ENCODE data around the gene RCCD1. TPM values are rescaled to one million over a fixed set of nuclear protein-coding genes. Genes with fewer than 3 reads are reported as not detected.

RCCD1 gene
- total and polyA plus RNA-seq, 9 donors, result 12.0 to 17.9 (median 14.6) TPM

DNA sequence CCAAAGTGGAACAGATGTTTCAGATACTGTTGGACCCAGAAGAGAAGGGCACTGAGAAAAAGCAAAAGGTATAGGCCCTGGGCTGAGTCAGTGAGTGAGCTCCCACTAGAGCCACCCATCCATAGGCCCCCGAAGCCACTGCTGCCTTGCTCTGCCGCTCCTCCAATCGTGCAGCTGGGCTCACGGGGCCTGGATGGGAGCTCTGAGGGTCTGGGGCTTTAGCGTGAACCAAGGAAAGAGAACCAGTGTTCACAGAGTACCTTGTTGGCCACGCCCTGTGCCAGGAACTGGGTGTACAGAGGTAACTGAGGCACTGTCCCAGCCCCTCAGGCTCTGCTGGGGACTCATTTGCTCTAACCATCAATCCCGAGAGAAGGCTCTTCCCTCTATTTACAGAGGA lies 14.9 kb upstream of the RCCD1 start:
- DNase-seq, result no peak
- Histone ChIP-seq H3K27ac (ENCODE audit: low read length) (no peak overlapping the region), H3K36me3 (ENCODE audit: control insufficient read depth, insufficient read depth, low read length) (peaks cover 74% of the 10 kb centered on the region), H3K4me1 (ENCODE audit: control insufficient read depth, insufficient read depth, low read length) (peaks cover 12% of the 10 kb centered on the region), H3K27me3 (ENCODE audit: control insufficient read depth, insufficient read depth, low read length) (no peaks in the 10 kb centered on the region), H3K9me3 (replicated peaks; ENCODE audit: control insufficient read depth, low read depth, low read length) (no peaks in the 10 kb centered on the region), H3K4me3 (ENCODE audit: low read length) (no peak overlapping the region)
- WGBS (ENCODE audit: insufficient coverage), result 80% methylated on average over 2 of the region's 7 CpGs

DNA sequence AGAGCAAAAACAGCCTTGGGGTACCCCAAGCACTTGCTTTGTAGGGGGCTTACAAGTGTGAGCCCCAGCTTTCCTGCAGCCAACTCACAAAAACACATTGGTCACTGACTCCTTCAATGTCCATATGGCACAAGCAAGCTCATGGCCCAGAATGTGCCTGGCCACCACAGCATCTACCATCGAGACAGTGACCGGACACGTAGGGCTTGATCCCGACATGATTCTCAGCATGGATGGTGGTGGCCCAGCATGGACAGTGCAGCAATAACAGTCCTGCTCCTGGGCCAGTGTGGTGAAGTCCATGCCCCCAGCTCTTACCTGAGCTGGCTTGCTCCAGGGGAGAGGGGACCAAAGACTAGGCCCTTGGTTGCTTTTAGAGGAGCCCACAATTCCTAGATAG lies 13.6 kb upstream of the RCCD1 start:
- 95% methylated on average over 4 of the region's 4 CpGs for WGBS (ENCODE audit: insufficient coverage)
- no peaks in the 10 kb centered on the region for H3K27me3 ChIP-seq (ENCODE audit: control insufficient read depth, insufficient read depth, low read length)
- H3K9me3 ChIP-seq (replicated peaks; ENCODE audit: control insufficient read depth, low read depth, low read length), result no peaks in the 10 kb centered on the region
- no peak overlapping the region for H3K27ac ChIP-seq (ENCODE audit: low read length)
- peaks cover 5% of the 10 kb centered on the region for H3K4me1 ChIP-seq (ENCODE audit: control insufficient read depth, insufficient read depth, low read length)
- DNase-seq, result no peak
- H3K36me3 ChIP-seq (ENCODE audit: control insufficient read depth, insufficient read depth, low read length), result peaks cover 81% of the 10 kb centered on the region
- H3K4me3 ChIP-seq (ENCODE audit: low read length), result no peak overlapping the region

DNA sequence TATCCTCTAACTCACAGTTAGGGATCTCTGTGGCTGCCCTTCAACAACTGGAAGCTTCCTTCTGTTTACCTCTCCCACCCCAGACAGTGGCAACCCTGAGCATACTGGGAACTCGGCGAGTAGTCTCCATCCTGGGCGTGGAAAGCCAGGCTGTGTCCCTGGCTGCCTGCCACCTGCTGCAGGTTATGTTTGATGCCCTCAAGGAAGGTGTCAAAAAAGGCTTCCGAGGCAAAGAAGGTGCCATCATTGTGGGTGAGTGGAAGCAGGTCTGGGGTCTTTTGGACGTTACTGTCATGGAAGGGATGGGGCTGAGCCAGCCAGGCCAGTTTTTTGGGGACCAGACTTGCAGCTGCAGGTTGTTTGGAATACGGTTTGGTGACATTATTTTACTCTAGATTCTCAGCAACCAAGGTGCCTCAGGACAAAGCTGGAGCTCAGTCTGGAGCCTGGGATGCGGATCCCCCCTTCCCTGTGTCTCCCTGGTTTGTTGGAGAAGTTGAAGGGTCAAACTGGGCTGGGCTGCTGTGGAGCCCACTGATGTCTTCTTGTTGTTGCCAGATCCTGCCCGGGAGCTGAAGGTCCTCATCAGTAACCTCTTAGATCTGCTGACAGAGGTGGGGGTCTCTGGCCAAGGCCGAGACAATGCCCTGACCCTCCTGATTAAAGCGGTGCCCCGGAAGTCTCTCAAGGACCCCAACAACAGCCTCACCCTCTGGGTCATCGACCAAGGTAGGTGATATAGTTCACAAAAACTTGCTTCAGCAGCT lies 12.1 kb upstream of the RCCD1 start:
- H3K4me1 ChIP-seq (ENCODE audit: control insufficient read depth, insufficient read depth, low read length), result no peaks in the 10 kb centered on the region
- 96% methylated on average over 7 of the region's 12 CpGs for WGBS (ENCODE audit: insufficient coverage)
- H3K36me3 ChIP-seq (ENCODE audit: control insufficient read depth, insufficient read depth, low read length), result peaks cover 85% of the 10 kb centered on the region
- H3K9me3 ChIP-seq (replicated peaks; ENCODE audit: control insufficient read depth, low read depth, low read length), result no peaks in the 10 kb centered on the region
- H3K27me3 ChIP-seq (ENCODE audit: control insufficient read depth, insufficient read depth, low read length), result no peaks in the 10 kb centered on the region
- no peak for DNase-seq
- no peak overlapping the region for H3K4me3 ChIP-seq (ENCODE audit: low read length)
- H3K27ac ChIP-seq (ENCODE audit: low read length), result no peak overlapping the region

DNA sequence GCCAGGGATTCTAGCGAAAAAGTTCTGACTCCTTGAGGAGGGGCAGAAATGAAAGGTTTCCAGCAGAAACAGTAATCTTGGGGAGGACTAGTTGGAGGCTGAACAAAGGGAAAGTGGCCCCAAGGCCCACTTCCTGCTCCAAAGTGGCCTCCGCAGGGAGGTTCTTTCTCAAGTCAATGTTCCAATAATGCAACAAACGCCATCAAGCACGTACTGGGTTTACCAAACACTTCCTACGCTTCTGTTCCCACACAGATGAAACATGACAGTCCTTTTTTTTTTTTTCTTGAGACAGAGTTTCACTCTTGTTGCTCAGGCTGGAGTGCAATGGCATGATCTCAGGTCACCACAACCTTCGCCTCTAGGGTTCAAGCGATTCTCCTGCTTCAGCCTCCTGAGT lies 9.6 kb upstream of the RCCD1 start:
- no peak overlapping the region for H3K27ac ChIP-seq (ENCODE audit: low read length)
- H3K36me3 ChIP-seq (ENCODE audit: control insufficient read depth, insufficient read depth, low read length), result peaks cover 85% of the 10 kb centered on the region
- no peaks in the 10 kb centered on the region for H3K9me3 ChIP-seq (replicated peaks; ENCODE audit: control insufficient read depth, low read depth, low read length)
- H3K4me1 ChIP-seq (ENCODE audit: control insufficient read depth, insufficient read depth, low read length), result no peaks in the 10 kb centered on the region
- DNase-seq, result no peak
- no peaks in the 10 kb centered on the region for H3K27me3 ChIP-seq (ENCODE audit: control insufficient read depth, insufficient read depth, low read length)
- H3K4me3 ChIP-seq (ENCODE audit: low read length), result no peak overlapping the region
- 68% methylated on average over 5 of the region's 7 CpGs for WGBS (ENCODE audit: insufficient coverage)

DNA sequence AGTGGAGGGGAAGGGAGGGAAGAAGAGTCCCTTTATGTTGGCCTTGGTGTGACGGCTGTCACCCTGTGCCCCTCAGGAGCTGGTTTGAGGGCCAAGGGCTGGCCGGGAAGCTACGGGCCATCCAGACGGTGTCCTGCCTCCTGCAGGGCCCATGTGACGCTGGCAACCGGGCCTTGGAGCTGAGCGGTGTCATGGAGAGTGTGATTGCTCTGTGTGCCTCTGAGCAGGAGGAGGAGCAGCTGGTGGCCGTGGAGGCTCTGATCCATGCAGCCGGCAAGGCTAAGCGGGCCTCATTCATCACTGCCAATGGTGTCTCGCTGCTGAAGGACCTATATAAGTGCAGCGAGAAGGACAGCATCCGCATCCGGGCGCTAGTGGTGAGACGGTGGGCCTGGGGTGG lies 8.1 kb upstream of the RCCD1 start:
- no peak overlapping the region for H3K4me3 ChIP-seq (ENCODE audit: low read length)
- DNase-seq, result no peak
- no peaks in the 10 kb centered on the region for H3K9me3 ChIP-seq (replicated peaks; ENCODE audit: control insufficient read depth, low read depth, low read length)
- H3K36me3 ChIP-seq (ENCODE audit: control insufficient read depth, insufficient read depth, low read length), result peaks cover 86% of the 10 kb centered on the region
- H3K27ac ChIP-seq (ENCODE audit: low read length), result no peak overlapping the region
- no peaks in the 10 kb centered on the region for H3K27me3 ChIP-seq (ENCODE audit: control insufficient read depth, insufficient read depth, low read length)
- WGBS (ENCODE audit: insufficient coverage), result 95% methylated on average over 11 of the region's 16 CpGs
- H3K4me1 ChIP-seq (ENCODE audit: control insufficient read depth, insufficient read depth, low read length), result no peaks in the 10 kb centered on the region

DNA sequence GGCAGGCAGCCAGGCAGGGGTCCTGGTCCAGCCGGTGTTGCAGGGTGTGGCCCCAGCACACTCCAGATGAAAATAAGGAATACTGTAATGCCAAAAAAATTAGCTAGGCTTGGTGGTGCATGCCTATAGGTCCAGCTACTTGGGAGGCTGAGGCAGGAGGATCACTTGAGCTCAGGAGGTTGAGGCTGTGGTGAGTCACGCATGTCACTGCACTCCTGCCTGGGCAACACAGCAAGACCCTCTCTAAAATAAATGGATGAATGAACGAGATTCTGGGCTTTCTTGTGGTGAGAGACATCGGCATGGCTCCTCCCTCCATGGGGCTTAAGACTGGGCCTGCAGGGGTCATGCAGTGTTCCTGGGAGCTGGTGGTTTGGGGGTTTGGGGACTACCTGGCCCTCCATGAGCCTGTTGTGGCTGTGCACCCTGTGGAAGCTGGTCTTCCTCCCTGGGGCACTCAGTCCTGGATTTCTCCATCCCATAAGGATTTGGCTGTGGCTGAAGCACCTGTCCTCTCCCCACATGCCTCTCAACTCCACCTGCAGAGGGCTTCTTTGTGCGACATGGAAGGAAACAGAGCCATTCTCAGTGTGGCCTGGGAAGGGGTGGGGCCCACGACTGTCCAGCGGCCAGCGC lies 7.6 kb upstream of the RCCD1 start:
- no peaks in the 10 kb centered on the region for H3K27me3 ChIP-seq (ENCODE audit: control insufficient read depth, insufficient read depth, low read length)
- no peaks in the 10 kb centered on the region for H3K4me1 ChIP-seq (ENCODE audit: control insufficient read depth, insufficient read depth, low read length)
- no peaks in the 10 kb centered on the region for H3K9me3 ChIP-seq (replicated peaks; ENCODE audit: control insufficient read depth, low read depth, low read length)
- peaks cover 87% of the 10 kb centered on the region for H3K36me3 ChIP-seq (ENCODE audit: control insufficient read depth, insufficient read depth, low read length)
- no peak overlapping the region for H3K4me3 ChIP-seq (ENCODE audit: low read length)
- DNase-seq, result no peak
- no peak overlapping the region for H3K27ac ChIP-seq (ENCODE audit: low read length)
- 70% methylated on average over 6 of the region's 8 CpGs for WGBS (ENCODE audit: insufficient coverage)

DNA sequence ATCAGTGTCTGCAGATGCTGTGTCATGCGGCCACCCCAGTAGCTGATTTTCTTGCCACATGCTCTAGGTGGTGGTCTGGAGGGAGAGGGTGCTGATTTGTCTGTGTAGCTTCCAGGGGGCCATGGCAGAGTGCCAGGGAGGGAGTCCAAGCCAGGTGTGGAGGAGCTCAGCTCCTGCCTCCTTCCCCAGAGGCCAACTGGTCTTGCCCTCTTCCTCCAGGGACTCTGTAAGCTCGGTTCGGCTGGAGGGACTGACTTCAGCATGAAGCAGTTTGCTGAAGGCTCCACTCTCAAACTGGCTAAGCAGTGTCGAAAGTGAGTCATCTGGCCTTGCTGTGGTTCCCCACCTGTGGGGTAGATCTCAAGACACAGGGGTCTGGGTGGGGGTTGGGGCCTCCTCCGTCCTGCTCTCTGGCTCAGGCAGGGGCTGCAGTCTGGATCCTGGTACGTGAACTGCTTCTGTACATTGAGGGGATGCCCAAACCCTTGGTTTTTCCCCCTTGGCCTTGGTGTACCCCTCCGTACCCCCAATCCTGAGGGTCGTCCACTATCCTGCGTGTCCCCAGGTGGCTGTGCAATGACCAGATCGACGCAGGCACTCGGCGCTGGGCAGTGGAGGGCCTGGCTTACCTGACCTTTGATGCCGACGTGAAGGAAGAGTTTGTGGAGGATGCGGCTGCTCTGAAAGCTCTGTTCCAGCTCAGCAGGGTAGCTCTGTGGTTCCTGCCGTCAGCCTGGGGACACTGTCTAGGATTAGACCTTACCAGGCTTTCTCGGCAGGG lies 6.9 kb upstream of the RCCD1 start:
- 81% methylated on average over 18 of the region's 18 CpGs for WGBS (ENCODE audit: insufficient coverage)
- H3K27ac ChIP-seq (ENCODE audit: low read length), result no peak overlapping the region
- no peak overlapping the region for H3K4me3 ChIP-seq (ENCODE audit: low read length)
- H3K27me3 ChIP-seq (ENCODE audit: control insufficient read depth, insufficient read depth, low read length), result no peaks in the 10 kb centered on the region
- no peak for DNase-seq
- H3K4me1 ChIP-seq (ENCODE audit: control insufficient read depth, insufficient read depth, low read length), result no peaks in the 10 kb centered on the region
- no peaks in the 10 kb centered on the region for H3K9me3 ChIP-seq (replicated peaks; ENCODE audit: control insufficient read depth, low read depth, low read length)
- H3K36me3 ChIP-seq (ENCODE audit: control insufficient read depth, insufficient read depth, low read length), result peaks cover 84% of the 10 kb centered on the region

DNA sequence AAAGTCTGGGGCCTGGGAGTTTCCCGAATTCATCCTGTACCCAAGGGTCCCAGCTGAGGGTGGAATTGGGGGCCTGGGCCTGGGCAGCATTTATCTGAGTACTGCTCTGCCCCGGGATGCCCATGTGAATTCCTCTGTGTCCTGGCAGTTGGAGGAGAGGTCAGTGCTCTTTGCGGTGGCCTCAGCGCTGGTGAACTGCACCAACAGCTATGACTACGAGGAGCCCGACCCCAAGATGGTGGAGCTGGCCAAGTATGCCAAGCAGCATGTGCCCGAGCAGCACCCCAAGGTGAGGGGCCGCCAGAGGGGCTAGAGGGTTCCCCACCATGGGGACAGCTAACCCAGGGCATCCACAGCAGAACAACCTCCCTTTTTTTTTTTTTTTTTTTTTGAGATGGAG lies 6.2 kb upstream of the RCCD1 start:
- H3K9me3 ChIP-seq (replicated peaks; ENCODE audit: control insufficient read depth, low read depth, low read length), result no peaks in the 10 kb centered on the region
- DNase-seq, result no peak
- H3K4me3 ChIP-seq (ENCODE audit: low read length), result no peak overlapping the region
- H3K27me3 ChIP-seq (ENCODE audit: control insufficient read depth, insufficient read depth, low read length), result no peaks in the 10 kb centered on the region
- H3K36me3 ChIP-seq (ENCODE audit: control insufficient read depth, insufficient read depth, low read length), result peaks cover 84% of the 10 kb centered on the region
- no peak overlapping the region for H3K27ac ChIP-seq (ENCODE audit: low read length)
- no peaks in the 10 kb centered on the region for H3K4me1 ChIP-seq (ENCODE audit: control insufficient read depth, insufficient read depth, low read length)
- 97% methylated on average over 7 of the region's 8 CpGs for WGBS (ENCODE audit: insufficient coverage)

DNA sequence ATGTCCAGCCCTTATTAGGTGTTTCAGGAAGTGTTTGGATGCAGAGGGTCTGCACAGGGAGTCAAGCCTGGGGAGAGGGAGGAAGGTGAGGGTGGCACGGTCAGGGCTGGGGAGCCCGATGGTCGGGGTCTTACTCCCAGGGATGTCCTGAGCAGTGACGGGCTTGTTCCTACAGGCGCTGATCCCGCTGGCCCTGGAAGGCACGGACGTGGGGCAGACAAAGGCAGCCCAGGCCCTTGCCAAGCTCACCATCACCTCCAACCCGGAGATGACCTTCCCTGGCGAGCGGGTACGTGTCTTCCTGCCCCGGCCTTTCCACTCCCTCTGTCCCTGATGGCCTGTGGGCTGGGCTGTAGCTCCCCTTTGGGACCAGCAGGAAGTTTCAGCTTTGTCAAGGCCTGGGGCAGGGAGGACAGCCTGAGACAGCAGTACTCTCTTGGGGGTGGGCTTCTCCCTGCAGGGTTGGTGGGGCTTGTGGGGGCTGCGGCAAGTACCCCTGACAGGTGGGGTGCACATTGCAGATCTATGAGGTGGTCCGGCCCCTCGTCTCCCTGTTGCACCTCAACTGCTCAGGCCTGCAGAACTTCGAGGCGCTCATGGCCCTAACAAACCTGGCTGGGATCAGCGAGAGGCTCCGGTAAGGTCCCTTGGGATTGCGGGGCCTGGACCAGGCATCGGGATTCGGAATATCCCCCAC lies 4.6 kb upstream of the RCCD1 start:
- peaks cover 75% of the 10 kb centered on the region for H3K36me3 ChIP-seq (ENCODE audit: control insufficient read depth, insufficient read depth, low read length)
- no peak overlapping the region for H3K27ac ChIP-seq (ENCODE audit: low read length)

DNA sequence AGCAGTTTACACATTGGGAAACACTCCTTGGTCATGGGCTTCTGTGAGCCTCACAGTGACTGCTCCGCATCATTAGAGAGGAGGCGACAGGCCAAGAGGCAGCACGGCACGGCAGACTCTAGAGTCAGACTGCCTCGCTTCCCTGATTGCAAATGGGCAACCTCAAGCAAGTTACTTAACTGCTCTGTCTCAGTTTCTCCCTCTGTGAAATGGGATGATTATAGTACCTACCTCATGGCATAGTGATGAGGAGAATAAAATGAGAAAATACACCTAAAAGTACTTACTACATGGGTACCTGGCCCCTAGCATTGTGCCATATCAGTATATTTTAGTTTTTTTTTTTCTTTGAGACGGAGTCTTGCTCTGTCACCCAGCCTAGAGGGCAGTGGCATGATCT lies 4.0 kb upstream of the RCCD1 start:
- DNase-seq, result no peak
- Histone ChIP-seq H3K27me3 (ENCODE audit: control insufficient read depth, insufficient read depth, low read length) (no peaks in the 10 kb centered on the region), H3K4me3 (ENCODE audit: low read length) (no peak overlapping the region), H3K9me3 (replicated peaks; ENCODE audit: control insufficient read depth, low read depth, low read length) (no peaks in the 10 kb centered on the region), H3K4me1 (ENCODE audit: control insufficient read depth, insufficient read depth, low read length) (peaks cover 10% of the 10 kb centered on the region), H3K27ac (ENCODE audit: low read length) (no peak overlapping the region), H3K36me3 (ENCODE audit: control insufficient read depth, insufficient read depth, low read length) (peaks cover 72% of the 10 kb centered on the region)
- WGBS (ENCODE audit: insufficient coverage), result 90% methylated on average over 4 of the region's 6 CpGs

More for the DNA sequence above, 4.6 kb upstream of the RCCD1 start:
- H3K27me3 ChIP-seq (ENCODE audit: control insufficient read depth, insufficient read depth, low read length), result no peaks in the 10 kb centered on the region
- WGBS (ENCODE audit: insufficient coverage), result 91% methylated on average over 21 of the region's 23 CpGs
- peaks cover 4% of the 10 kb centered on the region for H3K4me1 ChIP-seq (ENCODE audit: control insufficient read depth, insufficient read depth, low read length)
- H3K4me3 ChIP-seq (ENCODE audit: low read length), result no peak overlapping the region
- H3K9me3 ChIP-seq (replicated peaks; ENCODE audit: control insufficient read depth, low read depth, low read length), result no peaks in the 10 kb centered on the region
- no peak for DNase-seq
